ENCODE data around the gene MET.

- TF ChIP-seq CTCF (conservative IDR thresholded peaks at IDR 0.05 in 1 of 2, IDR thresholded peaks at IDR 0.05 in 1 of 2; ENCODE audit: extremely low read depth in 1 of 2, insufficient read depth in 1 of 2, low read depth in 1 of 2, low read length in 2 of 2): no peak
- TF ChIP-seq EZH2 (IDR thresholded peaks at IDR 0.05; ENCODE audit: borderline replicate concordance, low read length): no peak
Observed at GRCh38 chr7:116713500-116713899, 41.5 kb downstream of the MET start.

Data from mammary epithelial cell (primary cell).